ENCODE results near the gene POU3F3. TPM values are rescaled to one million over a fixed set of nuclear protein-coding genes. Genes with fewer than 3 reads are reported as not detected.
A peak's percentile ranks its signal among the peaks of the same experiment; 100 is the strongest.

Gene POU3F3
- total and polyA plus RNA-seq, 2 of the 8 experiments (the other 6 are each of a cell fraction or from before 2014, with no cell fraction given): 0.09 TPM; not detected in 1

GRCh38 chr2:104863468-104864279 lies 9.8 kb downstream of the POU3F3 start (continued):
- no peak for TF ChIP-seq CHD7 (IDR thresholded peaks at IDR 0.05; ENCODE audit: insufficient replicate concordance, low read length)
- no peak for TF ChIP-seq YY1 (IDR thresholded peaks at IDR 0.05; ENCODE audit: low read depth, low read length)
- no peak for TF ChIP-seq SP1 (IDR thresholded peaks at IDR 0.05; ENCODE audit: low read depth, low read length)
- no peak for TF ChIP-seq CEBPB (IDR thresholded peaks at IDR 0.05; ENCODE audit: low read depth, low read length)
- peak; percentile 70 for TF ChIP-seq CTBP2 (IDR thresholded peaks at IDR 0.05; ENCODE audit: borderline replicate concordance, insufficient read depth, insufficient read length, low read length)
- TF ChIP-seq RAD21 (IDR thresholded peaks at IDR 0.05 in 1 of 2, conservative IDR thresholded peaks at IDR 0.05 in 1 of 2; ENCODE audit: low read depth in 2 of 2, low read length in 2 of 2): peak in 1 of 2 experiments; percentile 26; a peak in 1 of 4 replicates
- TF ChIP-seq, protein P1, sequence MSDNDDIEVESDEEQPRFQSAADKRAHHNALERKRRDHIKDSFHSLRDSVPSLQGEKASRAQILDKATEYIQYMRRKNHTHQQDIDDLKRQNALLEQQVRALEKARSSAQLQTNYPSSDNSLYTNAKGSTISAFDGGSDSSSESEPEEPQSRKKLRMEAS (IDR thresholded peaks at IDR 0.05): no peak
- no peak for TF ChIP-seq HDAC6 (IDR thresholded peaks at IDR 0.05; ENCODE audit: low read depth, low read length)
- no peak for TF ChIP-seq NANOG (IDR thresholded peaks at IDR 0.05; ENCODE audit: insufficient read depth, low read depth, low read length, poor library complexity, severe bottlenecking)
